CD4-positive, alpha-beta T cell treated with Interleukin-15 for 4 hours (primary cell): Measurements from ENCODE around the gene AHDC1.

Experiments used
- DNase-seq: peaks from one replicate; pipeline ENCODE4 v3.0.0-alpha.2; 2020; ENCODE audit warnings: low spot score

AHDC1 gene

GRCh38 chr1:27535386-27535785 lies 68.6 kb downstream of the AHDC1 start:
- no peak for DNase-seq

GRCh38 chr1:27531959-27532685 lies 71.8 kb downstream of the AHDC1 start:
- DNase-seq: no peak

- DNase-seq: no peak
These were observed 73.8 kb downstream of the AHDC1 start for GRCh38 chr1:27530192-27530591.

- DNase-seq: no peak
These were observed 74.3 kb downstream of the AHDC1 start for GRCh38 chr1:27529704-27530018.

- no peak for DNase-seq
These were observed 74.9 kb downstream of the AHDC1 start for GRCh38 chr1:27528818-27529703.

GRCh38 chr1:27527890-27528817 lies 75.8 kb downstream of the AHDC1 start:
- peak; percentile 40 for DNase-seq

- DNase-seq: peak; percentile 44
These were observed 76.6 kb downstream of the AHDC1 start for GRCh38 chr1:27527223-27527889.

GRCh38 chr1:27526569-27527222 lies 77.2 kb downstream of the AHDC1 start:
- no peak for DNase-seq

- peak; percentile 35 for DNase-seq
These were observed 78.4 kb downstream of the AHDC1 start for GRCh38 chr1:27525296-27526272.

GRCh38 chr1:27523337-27524020 lies 80.5 kb downstream of the AHDC1 start:
- DNase-seq: no peak

GRCh38 chr1:27522432-27523336 lies 81.3 kb downstream of the AHDC1 start:
- DNase-seq: peak; percentile 71

GRCh38 chr1:27521861-27522431 lies 82.0 kb downstream of the AHDC1 start:
- DNase-seq: no peak

- DNase-seq: peak; percentile 37
These were observed 82.6 kb downstream of the AHDC1 start for GRCh38 chr1:27521336-27521831.

GRCh38 chr1:27520651-27521050 lies 83.3 kb downstream of the AHDC1 start:
- DNase-seq: no peak

- no peak for DNase-seq
These were observed 84.3 kb downstream of the AHDC1 start for GRCh38 chr1:27519331-27520258.

GRCh38 chr1:27518808-27519207 lies 85.1 kb downstream of the AHDC1 start:
- DNase-seq: no peak
